Fibroblast of peridontal ligament (primary cell): Measurements from ENCODE around the gene CLMP.

Experiments
- DNase-seq: peaks from one replicate; pipeline ENCODE4 v3.0.0-alpha.2; 2010; ENCODE audit errors: extremely low read depth

CLMP gene, protein sequence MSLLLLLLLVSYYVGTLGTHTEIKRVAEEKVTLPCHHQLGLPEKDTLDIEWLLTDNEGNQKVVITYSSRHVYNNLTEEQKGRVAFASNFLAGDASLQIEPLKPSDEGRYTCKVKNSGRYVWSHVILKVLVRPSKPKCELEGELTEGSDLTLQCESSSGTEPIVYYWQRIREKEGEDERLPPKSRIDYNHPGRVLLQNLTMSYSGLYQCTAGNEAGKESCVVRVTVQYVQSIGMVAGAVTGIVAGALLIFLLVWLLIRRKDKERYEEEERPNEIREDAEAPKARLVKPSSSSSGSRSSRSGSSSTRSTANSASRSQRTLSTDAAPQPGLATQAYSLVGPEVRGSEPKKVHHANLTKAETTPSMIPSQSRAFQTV

DNA sequence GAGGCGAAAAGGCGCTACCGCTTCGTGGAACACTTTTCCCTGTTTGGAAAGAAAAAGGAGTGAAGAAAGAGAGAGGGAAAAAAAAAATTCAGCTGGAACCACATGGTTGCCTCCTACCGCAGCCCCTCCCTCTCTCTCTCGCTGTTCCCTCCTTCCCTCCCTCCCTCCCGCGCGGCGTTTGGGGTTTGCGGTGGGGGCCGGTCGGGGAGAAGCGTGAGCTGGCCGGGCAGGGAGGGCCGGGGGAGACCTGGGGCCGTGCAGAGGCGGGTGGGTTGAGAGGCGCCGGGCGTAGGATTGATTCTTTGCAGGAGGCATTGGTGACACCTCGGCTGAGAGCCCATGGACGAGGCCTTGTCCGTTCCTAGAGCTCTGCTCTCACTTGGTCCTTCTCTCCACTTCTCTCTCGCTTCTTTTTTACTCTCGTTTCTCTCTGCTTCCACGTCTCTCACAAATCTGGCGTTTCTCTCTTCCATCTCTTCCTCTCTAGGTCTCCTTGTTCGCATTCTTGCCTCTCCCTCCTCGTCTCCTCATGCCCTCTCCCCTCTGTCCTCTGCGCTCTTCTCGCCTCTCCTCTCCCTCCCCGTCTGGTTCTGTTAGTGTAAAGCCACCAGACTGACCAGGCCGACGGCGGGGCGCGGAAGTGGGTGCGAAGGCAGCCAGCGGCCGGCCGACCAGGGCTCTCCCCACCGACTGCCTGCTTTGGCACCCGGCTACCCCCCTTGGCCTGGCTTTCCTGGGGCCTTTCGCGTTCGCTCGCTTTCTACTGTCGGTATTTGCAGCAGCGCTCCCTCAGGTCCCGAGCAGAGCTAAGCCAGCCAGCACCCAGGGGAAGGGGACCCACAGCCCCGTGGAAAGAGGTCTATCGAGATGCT, at the start of gene CLMP:
TSS of gene CLMP (minus strand) at position 61 of the 872 bp plus-strand sequence. CDS start 308 bp downstream, outside the sequence.
- DNase-seq, result peak; percentile 69

DNA sequence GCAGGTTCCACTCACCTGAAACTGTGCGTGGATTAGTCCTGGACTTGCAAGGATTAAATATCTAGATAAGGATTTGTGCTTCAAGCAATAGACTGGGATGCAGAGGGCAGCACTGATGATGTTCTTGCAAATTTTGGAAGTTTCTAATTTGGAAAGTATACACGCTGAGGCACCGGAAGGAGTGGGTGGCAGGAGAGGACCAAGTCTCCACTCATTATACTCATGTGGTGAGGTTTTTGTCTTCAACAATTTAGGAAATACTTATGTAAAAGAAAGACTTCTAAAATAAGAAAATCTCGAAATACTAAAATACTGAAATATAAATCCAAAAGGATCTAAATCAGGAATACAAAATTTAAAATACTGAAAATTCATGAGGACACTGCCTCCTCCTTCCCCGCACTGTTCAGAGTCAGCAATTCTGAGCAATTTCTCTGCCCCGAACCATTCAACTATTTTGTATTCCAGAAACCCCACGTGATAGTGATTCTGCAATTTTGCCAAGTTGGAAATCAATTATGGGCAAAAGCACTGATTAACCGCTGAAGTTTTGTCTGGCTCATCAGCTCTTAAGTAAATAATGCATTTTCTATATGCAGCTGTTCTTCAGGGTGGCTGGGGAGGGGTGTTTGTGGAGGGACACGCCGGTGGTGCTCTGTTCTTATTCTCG, 47.0 kb upstream of the CLMP start:
- DNase-seq, result peak; percentile 72

DNA sequence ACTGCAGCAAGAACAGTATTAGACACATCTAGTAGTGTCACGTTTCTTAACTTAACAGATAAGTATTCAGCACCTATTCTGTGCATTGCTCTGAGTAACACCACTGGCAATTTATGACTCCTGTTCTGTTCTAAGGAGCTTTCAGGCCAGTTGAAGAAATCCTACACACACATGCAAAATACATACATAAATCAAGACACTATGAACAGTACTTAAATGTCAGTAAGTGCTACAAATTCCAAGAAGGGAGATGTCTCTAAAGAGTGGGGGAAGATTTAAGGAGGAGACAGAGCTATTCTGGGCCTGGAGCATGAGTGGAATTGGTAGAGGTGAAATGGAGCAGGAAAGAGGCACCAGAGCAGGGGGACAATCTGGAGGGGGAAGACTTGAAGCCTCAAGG, 46.2 kb upstream of the CLMP start:
- DNase-seq, result no peak

DNA sequence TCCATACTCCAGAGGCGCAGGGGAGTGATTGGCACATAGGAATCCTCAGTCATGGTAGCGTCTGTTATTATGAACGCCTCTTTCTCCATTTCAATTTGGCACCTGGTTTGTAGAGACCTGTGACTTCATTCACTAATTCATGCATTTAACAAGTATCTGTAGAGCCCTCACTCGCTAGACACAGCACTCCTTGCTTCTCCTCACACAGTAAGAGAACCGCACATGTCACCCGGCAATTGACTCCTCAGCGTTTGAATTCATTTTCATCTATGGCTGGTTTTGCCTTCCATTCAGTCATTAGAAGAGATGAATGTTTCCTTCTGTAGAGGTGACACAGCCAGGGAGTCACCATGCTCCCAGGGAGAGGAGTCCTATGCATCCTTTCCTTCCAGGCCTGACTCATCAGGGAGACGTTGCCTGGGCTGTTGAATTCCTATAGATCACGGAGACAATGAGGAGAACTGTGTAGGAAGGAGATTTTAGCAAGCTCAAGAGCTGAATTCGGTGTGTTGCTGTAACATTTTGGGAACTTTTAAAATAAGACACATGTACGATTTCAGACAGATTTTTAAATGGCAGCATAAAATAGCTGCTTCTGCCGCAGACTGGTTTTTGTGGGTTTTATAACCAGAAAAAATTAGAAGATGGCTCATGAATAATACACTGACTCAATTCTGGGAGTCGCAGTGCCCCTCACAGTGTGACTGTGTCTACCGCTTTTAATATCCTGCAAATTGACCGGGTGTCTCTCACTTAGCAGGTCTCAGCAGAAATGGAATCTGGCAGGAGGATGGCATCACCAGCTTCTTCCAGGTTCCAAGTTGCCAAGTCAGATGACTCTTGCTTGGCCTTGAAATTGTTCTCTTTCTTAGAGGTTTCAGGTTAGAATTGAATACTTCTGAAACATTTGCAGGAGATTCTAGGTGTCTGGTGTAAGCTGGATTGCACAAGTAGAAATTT, 44.4 kb upstream of the CLMP start:
- DNase-seq, result peak; percentile 41

DNA sequence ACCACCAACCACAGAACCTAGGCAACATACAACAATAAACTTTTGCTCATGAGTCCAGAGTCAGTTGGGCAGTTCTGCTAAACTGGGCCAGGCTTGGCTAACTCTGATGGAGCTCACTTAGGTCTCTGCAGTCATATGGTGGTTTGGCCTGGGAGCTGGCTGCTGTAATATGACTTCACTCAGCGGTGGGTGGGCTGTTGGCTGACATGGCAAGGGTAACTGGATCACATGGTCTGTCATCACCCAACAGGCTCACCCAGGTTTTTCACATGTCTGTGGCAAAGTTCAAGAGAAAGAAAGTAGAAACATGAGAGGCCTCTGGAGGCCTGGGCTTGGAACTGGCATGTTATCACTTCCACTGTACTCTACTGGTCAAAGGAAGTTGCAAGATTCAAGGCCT, 43.2 kb upstream of the CLMP start:
- DNase-seq, result peak; percentile 98

DNA sequence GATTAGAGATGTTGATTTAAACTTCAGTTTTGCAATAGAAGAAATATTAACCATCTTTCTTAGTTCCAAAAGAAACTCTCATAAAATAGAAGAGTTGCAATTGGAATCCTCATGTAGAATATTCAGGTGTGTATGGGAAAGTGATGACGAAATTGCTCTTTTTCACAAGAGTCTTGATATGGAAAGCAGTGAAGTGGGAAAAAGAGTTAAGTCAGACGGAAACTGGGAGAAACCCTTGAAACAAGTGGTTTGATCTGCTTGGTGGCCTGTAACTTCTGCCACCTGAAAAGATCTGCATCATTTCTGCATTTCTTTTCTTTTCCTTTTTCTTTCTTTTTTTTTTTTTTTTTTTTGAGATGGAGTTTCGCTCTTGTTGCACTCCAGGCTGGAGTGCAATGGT, 41.8 kb upstream of the CLMP start:
- no peak for DNase-seq

DNA sequence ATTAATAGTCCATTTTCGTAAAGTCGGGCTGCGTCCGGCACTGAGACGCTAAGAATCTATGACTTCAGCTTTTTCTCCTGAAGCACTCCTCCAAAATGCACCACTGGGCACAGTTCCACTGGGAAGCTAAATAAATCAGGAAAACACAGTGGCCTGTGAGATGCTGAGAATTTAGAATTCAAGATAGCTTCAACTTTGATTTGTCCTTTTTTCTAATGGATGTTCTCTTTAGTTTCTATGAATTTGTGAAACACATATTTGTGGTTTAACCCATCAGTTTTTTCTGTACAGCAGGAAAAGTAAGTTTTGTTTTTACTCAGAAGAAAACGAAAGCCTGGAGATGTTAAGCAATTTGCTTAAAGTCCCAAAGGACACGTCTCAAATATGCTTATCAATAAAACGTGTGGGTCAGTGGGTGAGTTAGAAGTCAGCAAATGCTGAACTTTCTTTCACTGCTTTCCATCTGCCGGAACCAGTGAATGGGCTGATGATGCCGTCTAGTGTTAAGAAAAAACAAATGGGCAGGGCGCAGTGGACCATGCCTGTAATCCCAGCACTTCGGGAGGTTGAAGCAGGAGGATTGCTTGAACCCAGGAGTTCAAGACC, 40.7 kb upstream of the CLMP start:
- peak; percentile 94 for DNase-seq

DNA sequence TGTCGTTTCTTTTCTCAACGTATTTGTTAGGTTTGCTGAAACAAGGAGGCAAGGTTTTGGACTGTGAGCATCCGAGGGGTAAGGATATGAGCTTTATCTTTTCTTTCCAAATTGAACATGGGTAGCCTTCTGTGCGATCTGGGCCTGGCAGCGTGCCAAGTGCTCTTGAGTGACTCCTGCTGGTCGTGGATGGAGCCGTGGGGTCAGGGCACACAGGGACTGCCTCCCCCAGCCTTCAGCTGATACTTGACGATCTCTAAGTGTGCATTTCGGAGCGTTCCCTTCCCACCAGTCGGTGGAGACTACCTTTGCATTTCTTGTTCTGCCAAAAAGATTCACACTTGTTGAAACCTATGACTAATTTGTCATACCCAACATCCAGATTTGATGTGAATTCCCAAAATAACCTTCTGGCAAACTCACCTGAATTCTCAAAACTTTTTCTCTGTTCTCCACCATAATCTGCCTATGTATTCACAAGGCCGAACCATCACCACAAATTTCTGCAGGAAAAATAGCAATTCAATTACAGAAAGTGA, 40.1 kb upstream of the CLMP start:
- DNase-seq, result no peak

DNA sequence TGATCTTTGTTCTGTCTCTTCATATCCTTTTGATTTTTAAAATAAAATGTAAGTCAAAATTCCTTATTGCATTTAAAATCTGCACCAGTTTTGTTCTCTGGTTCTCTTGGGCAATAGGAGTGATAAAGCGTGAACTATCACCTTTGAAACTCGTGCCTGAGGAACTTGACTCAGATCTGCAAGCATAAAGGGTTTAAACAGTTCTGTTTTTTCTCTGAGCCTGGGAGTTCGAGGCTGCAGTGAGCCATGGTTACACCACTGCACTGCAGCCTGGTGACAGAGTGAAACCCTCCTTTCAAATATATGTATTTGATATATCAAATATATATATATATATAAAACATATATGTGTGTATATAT, 38.9 kb upstream of the CLMP start:
- no peak for DNase-seq

DNA sequence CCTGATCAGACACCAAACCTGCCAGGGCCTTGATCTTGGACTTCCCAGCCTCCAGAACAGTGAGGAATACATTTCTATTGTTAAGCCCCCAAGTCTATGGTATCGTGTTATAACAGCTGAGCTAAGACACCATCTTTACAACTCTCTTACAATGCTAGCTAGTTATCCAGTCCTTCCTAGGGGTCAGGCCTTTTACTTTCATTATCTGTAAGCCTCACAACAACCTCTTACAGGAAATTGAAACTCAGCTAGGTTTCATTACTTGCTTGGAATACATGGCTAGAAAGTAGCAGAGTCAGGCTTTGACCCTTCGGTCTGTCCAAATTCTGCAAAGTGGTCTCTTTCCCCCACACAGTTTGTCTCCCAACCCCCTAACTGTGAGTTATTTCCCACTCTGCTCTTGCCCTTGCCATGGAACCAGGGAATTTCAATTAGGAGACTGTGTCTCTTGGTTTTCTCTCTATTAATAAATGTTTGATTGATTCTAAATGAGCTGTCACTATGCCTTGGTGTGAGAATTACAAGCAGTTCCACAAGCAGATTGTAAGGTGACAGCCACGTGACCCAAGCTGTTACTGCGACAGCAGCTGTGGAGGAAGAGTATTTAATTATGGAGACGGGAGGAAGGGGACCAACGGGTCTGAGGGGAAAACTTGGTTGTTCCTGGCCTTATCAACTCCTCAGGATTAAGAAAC, 38.4 kb upstream of the CLMP start:
- DNase-seq, result peak; percentile 40

DNA sequence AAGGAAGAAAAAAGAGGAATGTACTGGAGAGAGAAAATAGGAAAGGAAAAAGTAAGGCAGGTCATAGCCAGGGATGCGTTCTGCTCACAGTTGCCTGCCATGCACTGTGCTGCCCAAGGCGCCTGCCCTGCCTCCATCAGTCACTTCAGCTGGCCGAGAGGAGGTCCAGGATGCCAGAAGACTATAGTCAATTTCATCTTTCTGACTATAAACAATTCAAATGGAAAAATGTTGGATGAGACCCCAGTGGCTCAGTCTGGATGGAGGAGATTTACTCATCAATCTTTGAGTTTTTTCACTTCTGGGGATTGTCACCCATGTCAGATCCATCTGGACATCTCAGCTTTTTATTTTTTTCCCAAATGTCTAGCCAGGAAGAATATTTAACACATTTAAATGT, 36.7 kb upstream of the CLMP start:
- peak; percentile 32 for DNase-seq

DNA sequence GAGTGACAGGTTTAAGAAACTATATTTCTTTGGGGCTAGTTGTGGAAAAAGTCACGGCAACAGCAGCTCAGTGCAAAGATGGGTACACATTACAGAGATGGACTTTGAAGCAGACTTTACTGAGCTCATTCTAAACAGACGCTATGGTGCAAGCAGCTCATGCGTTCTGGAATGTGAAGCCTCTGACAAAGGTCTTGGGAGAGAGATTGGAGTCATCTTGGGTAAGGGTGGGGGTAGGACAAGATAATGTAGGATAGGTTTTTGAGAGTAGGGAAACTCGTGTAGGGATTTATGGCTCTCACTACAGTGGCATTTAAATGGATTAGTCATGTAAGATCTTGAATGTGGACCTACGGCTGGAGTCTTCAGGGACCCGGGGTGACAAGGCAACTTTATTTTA, 36.2 kb upstream of the CLMP start:
- peak; percentile 40 for DNase-seq

DNA sequence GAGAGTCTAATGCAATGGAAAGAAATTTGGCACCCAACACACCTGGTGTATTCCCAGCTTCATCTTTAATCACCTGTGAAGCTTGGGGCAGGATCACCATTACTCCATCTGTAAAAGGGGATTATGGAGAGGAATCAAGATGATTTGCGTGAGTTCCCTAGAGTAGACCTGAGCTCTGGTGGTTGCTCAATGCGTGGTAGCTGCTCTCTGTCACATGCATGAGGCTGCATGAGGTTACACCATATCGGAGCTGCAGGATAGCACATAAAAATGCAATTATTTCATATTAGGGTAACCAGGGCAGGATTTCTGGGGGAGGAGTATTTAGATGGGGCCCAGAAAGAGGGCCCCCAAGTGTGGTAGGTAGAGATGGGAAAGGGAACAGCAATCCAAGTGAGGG, 35.3 kb upstream of the CLMP start:
- DNase-seq, result no peak

DNA sequence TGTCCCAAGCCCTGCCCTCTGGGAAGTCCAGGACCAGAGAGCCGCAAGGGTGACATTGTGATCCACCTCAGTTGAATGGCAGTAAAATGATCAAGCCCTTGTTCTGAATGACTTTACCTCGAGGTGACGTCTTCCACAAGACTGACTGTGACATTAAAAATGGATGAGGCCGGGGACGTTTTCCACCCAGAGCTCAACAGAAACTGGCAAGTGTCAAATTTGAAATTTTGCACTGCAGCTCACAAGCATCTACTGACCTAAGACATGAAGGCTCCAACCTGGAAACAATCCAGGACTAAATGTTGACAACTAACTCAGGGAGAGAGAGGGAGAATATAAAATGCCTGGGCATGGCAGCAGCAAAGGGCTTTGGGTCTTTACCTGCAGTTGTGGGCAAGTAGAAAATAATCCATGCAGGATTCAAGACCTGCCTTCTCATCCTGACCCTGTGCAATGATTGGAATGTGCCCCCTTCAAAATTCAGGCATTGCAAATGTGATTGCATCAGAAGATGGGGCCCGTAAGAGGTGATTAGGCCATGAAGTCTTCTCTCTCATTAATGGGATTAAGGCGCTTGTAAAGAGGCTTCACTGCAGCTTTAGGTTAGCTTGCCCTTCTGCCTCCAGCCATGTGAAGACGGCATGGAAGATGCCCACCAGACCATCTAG, 33.6 kb upstream of the CLMP start:
- DNase-seq, result no peak

DNA sequence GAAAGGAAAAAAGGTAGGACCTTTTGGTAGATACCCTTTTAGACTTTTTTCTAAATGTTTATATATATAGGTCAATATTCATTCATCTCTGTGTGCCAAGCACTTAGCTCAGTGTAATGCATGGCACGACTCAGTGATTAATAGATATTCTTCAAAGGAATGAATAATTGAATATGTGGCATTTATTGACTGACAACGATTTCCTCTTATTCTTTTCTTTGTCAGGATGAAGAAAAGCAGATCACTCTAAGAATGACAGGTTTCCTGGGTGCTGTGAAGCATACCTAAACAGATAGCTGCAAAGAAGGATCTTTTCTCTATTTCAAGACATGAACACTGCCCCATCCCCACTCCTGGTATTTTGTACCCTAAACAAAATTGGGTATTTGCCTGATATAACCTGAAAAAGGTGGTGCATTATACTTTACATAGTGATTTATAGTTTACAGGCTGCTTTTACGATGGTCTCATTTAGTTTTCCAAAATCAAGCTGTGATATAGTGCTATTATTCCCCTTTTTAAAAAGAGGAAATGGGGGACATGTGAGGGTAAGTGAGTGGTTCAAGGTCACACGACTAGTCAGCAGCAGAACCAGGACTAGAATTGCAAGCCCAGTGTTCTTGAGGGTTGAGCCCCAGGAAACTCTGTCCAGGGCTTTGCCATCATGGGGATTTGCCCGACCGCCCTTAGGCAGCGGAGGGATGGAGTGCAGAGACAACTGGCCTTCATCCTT, 32.9 kb upstream of the CLMP start:
- DNase-seq, result no peak

DNA sequence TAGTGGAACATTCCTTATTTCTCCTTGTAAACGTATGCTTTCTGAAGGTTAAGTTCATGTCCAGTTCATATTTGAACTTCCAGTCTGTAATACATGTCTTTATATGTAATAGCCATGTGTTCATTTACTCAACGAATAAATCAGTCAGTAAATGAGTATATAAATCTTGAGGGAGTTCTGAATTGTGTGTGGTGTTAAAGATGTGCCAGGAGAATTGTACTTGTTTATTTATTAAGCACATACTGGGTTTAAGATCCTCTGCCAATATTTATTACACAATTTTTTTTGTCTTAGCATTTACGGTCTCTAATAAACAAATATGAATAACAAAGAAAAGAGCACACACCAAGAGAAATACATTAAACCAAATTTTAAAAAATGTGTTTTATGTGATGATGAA, 26.5 kb upstream of the CLMP start:
- DNase-seq, result no peak

DNA sequence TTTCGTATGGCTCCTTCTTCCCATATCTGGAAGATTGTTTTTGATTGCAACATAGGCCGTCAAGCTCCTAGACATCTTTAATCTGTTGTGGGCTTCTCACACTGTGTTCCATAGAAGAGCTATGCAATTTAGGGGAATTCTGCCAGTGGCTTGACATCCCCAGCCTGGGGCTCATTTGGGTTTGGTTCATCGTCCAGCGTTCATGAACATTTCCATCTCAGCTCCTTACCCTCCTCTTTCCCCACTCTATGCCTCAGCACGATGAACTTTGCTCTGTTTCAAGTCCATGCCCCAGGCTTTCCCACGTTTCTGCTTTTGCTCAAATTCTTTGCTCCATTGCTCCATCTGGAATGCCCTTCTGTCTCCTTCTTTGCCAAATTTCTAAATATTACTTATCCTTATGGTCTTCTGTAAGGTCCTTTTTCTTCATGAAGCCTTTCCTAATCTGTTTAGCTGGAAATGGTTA, 26.1 kb upstream of the CLMP start:
- DNase-seq, result no peak

DNA sequence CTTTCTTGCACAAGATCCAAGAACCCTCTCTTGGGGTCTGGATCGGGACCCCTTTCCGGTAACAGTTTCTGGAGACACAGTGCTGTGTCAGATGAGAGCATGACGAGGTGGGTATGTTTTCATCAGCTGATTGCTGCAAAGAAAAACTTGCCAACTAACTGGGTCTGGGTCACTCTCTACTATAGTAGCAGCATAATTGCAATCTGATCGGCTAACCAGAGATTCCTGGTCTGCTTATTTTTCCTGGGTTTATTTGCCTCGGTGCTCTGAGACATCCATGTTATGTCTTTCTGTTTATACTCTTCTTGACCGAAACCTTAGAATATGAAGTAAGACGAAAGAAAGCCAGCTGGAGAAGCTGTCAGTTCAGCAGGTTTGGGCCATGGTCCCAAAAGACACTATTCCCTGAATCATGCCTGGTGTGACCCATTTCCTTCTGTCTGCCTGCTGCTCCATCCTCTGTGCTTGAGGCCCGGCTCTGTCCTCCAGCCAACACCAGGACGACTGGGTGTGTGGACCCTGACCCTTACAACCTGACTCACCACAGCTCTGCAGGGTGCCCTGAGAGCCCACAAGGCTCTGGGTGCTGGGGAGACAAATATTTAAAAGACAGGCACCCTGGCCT, 24.1 kb upstream of the CLMP start:
- DNase-seq, result peak; percentile 41
